ENCODE results near the gene PSME3IP1.

DNA sequence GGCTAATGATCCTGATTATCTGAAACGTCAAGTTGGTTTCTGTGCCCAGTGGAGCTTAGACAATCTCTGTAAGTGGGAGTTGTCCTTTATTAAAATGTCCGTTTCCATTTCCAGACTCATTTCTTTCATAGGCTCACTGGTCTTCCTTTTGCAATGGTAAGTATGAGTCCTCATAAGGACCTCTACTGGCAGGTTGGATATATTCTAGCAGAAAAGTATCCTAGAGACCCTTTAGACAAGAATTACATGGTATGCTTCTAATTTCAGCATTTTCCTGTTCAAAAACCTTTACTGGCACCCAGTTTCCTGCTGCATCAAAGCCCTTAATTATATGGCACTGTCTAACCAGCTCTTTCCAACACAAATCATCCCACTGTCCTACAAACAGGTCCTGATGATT, 31.1 kb upstream of the PSME3IP1 start:
- TF ChIP-seq, protein P1, sequence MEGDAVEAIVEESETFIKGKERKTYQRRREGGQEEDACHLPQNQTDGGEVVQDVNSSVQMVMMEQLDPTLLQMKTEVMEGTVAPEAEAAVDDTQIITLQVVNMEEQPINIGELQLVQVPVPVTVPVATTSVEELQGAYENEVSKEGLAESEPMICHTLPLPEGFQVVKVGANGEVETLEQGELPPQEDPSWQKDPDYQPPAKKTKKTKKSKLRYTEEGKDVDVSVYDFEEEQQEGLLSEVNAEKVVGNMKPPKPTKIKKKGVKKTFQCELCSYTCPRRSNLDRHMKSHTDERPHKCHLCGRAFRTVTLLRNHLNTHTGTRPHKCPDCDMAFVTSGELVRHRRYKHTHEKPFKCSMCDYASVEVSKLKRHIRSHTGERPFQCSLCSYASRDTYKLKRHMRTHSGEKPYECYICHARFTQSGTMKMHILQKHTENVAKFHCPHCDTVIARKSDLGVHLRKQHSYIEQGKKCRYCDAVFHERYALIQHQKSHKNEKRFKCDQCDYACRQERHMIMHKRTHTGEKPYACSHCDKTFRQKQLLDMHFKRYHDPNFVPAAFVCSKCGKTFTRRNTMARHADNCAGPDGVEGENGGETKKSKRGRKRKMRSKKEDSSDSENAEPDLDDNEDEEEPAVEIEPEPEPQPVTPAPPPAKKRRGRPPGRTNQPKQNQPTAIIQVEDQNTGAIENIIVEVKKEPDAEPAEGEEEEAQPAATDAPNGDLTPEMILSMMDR (conservative IDR thresholded peaks at IDR 0.05; ENCODE audit: low read length) = no peak
- TF ChIP-seq EZH2phosphoT487 (IDR thresholded peaks at IDR 0.05; ENCODE audit: borderline replicate concordance) = no peak
